Osteoblast (primary cell): ENCODE measurements around the gene BCAS3. TPM values are rescaled to one million over a fixed set of nuclear protein-coding genes. Genes with fewer than 3 reads are reported as not detected.

Experiments used
- DNase-seq: peaks from one replicate; pipeline ENCODE4 v3.0.0; 2011; ENCODE audit warnings: low spot score, mixed read lengths; ENCODE audit not compliant: insufficient read length; ENCODE audit errors: missing footprints
- H2AFZ ChIP-seq: 2 replicates; pipeline ENCODE4 v1.6.0; 2011; ENCODE audit warnings: mild to moderate bottlenecking, low read length
- H3K27ac ChIP-seq: 2 replicates; pipeline ENCODE4 v1.5.1; 2011; ENCODE audit warnings: mild to moderate bottlenecking, low read depth, low read length, moderate library complexity
- H3K27me3 ChIP-seq: 2 replicates; pipeline ENCODE4 v1.6.0; 2012; ENCODE audit warnings: mild to moderate bottlenecking, control low read depth, inconsistent platforms, low read length, moderate library complexity; ENCODE audit not compliant: insufficient read depth
- H3K36me3 ChIP-seq: 2 replicates; pipeline ENCODE4 v1.5.1; 2011; ENCODE audit warnings: mild to moderate bottlenecking, low read length, control low read depth, moderate library complexity; ENCODE audit not compliant: insufficient read depth
- H3K4me1 ChIP-seq: 2 replicates; pipeline ENCODE4 v1.5.1; 2011; ENCODE audit warnings: mild to moderate bottlenecking, low read length, control low read depth, moderate library complexity; ENCODE audit not compliant: insufficient read depth
- H3K4me2 ChIP-seq: 2 replicates; pipeline ENCODE4 v1.6.0; 2011; ENCODE audit warnings: mild to moderate bottlenecking, low read length; ENCODE audit not compliant: insufficient read depth
- H3K4me3 ChIP-seq: fragments of 200-600 bp; sonication (generic); 3 replicates; pipeline ENCODE4 v1.5.1; 2012; ENCODE audit warnings: mild to moderate bottlenecking, low read length, inconsistent platforms; ENCODE audit not compliant: insufficient read depth
- H3K79me2 ChIP-seq: 2 replicates; pipeline ENCODE4 v1.6.0; 2012; ENCODE audit warnings: mild to moderate bottlenecking, low read length, control low read depth, inconsistent platforms; ENCODE audit not compliant: insufficient read depth
- H3K9me3 ChIP-seq: 2 replicates; pipeline ENCODE4 v1.5.1; 2011; ENCODE audit warnings: low read depth, low read length, control low read depth
- H4K20me1 ChIP-seq: 2 replicates; pipeline ENCODE4 v1.6.0; 2012; ENCODE audit warnings: mild to moderate bottlenecking, low read length, control low read depth; ENCODE audit not compliant: insufficient read depth
- total RNA-seq: library from RNA; depleted of rRNA; stranded (reverse); fragments of >200 nt; gene quantifications from 2 replicates; pipeline ENCODE4 v1.2.3, GENCODE V29; 2012
- TF ChIP-seq, protein P1 (sequence below): IDR thresholded peaks from 2 replicates; pipeline ENCODE4 v1.5.1; 2011; ENCODE audit warnings: mild to moderate bottlenecking, low read depth, low read length, moderate library complexity; ENCODE audit errors: extremely low read depth

Gene BCAS3
- total RNA-seq, 1 donor = 31.5 TPM

DNA sequence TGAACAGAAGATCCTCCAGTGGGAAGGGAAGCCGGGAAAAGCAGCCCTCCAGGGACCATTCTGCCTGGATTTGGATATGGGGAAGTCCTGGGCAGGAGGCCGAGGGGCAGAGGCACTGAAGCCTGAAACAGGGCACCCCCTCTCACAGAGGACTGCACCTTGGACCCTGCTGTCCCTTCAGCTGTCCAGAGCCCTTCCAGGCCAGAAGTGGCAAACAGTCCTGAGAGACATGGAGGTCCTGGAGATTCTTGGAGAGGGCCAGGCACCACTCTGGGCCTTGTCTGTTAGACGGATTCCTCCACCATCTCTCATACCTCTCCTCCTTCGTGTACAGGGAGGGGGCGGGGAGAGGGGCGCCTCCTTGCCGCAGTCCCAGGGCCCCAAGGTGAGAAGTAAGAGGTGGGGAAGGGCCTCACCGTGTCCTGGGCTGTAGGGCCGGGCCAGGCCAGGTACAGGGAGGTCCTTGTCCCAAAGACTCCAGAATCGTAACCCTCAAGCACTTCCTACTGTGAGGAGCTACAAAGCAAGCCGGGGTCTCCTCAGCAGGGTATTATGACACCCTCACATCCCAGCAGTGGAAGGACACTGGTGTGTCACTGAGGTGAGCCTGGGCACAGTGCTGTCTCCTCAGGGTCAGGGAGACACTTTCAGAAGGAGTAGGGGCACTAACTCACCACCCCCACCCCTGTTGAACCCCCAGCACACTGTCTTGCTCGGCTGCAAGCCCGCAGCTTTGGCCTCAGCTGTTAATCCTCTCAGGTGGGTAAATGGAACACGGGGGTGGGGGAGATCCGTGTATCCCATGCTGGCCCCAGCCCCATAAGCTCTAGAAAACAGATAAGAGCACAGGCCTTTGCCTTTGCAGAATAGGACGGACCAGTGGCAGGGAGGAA lies 705.4 kb downstream of the BCAS3 start:
- Histone ChIP-seq H4K20me1 (no peaks in the 10 kb centered on the region), H3K9me3 (no peaks in the 10 kb centered on the region), H3K27me3 (no peaks in the 10 kb centered on the region), H3K4me2 (no peak overlapping the region), H3K79me2 (no peaks in the 10 kb centered on the region), H2AFZ (no peak overlapping the region), H3K4me1 (no peaks in the 10 kb centered on the region), H3K27ac (no peak overlapping the region), H3K36me3 (no peaks in the 10 kb centered on the region), H3K4me3 (no peak overlapping the region)
- peak; percentile 22 for DNase-seq
- TF ChIP-seq, protein P1, sequence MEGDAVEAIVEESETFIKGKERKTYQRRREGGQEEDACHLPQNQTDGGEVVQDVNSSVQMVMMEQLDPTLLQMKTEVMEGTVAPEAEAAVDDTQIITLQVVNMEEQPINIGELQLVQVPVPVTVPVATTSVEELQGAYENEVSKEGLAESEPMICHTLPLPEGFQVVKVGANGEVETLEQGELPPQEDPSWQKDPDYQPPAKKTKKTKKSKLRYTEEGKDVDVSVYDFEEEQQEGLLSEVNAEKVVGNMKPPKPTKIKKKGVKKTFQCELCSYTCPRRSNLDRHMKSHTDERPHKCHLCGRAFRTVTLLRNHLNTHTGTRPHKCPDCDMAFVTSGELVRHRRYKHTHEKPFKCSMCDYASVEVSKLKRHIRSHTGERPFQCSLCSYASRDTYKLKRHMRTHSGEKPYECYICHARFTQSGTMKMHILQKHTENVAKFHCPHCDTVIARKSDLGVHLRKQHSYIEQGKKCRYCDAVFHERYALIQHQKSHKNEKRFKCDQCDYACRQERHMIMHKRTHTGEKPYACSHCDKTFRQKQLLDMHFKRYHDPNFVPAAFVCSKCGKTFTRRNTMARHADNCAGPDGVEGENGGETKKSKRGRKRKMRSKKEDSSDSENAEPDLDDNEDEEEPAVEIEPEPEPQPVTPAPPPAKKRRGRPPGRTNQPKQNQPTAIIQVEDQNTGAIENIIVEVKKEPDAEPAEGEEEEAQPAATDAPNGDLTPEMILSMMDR = no peak

DNA sequence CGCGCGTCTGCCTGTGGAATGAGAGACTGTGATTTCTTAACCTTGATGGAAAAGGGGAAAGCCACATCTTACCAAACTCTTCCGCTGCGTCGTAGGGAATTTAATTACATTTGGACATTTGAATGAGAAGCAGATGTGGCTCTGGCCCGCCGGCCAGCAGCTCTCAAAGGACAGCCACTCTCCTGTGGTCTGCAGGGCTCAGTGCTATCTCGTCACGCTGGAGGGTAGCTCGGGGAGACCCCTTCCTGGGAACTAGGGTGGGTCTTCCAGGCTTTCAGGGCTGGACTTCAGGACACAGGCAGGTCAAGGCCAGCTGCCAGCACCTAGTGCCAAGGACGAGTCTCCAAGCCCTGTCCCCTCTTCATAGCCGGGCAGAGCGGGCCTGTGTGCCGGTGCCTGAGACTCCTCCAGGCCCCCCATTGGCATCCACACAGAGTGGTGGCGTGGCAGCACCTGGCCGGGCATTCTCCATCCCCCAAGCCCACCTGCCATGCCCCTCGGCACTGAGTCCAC lies 706.1 kb downstream of the BCAS3 start:
- Histone ChIP-seq H3K27ac (no peak overlapping the region), H3K4me2 (no peak overlapping the region), H4K20me1 (no peaks in the 10 kb centered on the region), H3K36me3 (no peaks in the 10 kb centered on the region), H3K9me3 (no peaks in the 10 kb centered on the region), H3K79me2 (no peaks in the 10 kb centered on the region), H2AFZ (no peak overlapping the region), H3K4me3 (no peak overlapping the region), H3K27me3 (no peaks in the 10 kb centered on the region), H3K4me1 (no peaks in the 10 kb centered on the region)
- DNase-seq = peak; percentile 48
- TF ChIP-seq, protein P1 = no peak

DNA sequence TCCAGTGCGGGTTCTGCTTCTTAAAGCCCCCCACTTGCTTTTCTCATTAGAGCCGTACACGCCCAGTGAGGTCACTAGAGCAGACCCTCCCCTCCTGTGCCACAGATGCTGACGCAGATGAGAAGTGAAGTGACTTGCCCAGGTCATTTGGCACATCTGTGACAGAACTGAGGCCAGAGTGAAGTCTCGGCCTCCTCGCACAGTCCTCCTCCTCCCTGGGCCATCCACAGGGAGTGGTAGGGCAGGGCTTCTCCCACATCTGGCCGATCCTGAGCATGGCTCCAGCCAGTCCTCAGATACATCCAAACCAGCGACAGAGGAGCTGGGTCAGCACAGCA lies 706.7 kb downstream of the BCAS3 start:
- Histone ChIP-seq H3K4me2 (no peak overlapping the region), H3K4me1 (no peaks in the 10 kb centered on the region), H2AFZ (no peak overlapping the region), H3K36me3 (no peaks in the 10 kb centered on the region), H3K27me3 (no peaks in the 10 kb centered on the region), H3K27ac (no peak overlapping the region), H3K4me3 (no peak overlapping the region), H3K79me2 (no peaks in the 10 kb centered on the region), H4K20me1 (no peaks in the 10 kb centered on the region), H3K9me3 (no peaks in the 10 kb centered on the region)
- TF ChIP-seq, protein P1 = no peak
- peak; percentile 78 for DNase-seq
